NCI-H2196 treated with DMSO at 0.1 percent for 48 hours (cell line): ENCODE data around the gene RASAL1.

Source experiments
- DNase-seq: peaks from one replicate; lab custom pipeline; 2025; ENCODE audit not compliant: unreplicated experiment; lab: John Stamatoyannopoulos, UW

RASAL1 gene

DNA sequence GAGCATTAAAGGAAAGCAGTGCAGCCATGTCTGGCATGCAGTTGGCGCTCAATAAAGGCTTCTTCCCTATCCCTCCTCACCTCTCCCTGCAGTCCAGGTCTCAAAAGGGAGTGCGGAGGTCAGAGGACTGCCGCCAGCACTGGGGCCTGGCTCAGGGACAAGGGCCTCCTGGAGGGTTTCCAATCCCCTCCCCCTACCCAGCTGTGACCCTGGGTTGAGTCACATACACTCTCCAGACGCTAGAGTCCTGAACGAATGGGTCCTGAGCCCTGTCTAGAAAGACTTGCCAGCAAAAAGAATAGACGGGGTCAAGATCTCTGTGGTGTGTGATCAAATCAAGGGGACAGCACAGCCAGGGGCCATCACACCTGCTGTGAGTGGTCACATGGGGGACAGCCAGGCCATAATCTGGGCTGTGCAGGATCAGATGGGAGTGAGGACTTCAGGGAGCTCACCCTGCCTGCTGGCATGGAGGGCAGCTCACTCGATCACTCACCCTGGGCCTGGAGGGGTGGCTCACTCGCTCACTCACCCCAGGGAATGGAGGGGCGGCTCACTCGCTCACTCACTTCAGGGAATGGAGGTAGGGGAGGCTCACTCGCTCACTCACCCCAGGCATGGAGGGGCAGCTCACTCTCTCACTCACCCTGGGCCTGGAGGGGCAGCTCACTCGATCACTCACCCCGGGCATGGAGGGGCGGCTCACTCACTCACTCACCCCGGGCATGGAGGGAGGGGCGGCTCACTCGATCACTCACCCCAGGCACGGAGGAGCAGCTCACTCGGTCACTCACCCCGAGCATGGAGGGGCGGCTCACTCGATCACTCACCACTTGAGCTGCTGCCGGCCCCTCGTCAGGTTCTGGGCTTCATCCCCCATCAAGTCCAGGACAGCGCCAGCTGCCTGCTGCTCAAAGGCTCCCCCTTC lies 26.8 kb upstream of the RASAL1 start:
- DNase-seq = no peak

DNA sequence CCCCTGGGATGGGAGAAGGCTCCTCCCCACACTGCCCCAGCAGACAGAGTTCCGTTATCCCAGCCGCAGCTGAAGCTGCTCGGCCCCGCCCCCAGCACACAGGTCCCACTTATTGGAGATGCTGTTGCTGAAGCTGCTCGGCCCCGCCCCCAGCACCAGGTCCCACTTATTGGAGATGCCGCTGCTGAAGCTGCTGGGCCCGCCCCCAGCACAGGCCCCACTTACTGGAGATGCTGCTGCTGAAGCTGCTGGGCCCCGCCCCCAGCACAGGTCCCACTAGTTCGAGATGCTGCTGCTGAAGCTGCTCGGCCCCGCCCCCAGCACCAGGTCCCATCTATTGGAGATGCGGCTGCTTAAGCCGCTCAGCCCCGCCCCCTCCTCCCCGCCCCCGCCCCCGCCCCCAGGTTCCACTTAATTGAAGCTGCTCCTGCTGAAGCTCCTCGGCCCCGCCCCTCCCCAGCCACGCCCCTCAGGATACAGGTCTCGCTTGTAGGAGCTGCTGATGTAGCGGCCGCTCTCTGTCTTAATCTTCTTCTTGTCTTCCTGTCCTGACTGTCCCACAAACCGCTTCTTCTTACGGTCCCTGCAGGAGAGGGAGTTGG lies 26.0 kb upstream of the RASAL1 start:
- peak; percentile 93 for DNase-seq

DNA sequence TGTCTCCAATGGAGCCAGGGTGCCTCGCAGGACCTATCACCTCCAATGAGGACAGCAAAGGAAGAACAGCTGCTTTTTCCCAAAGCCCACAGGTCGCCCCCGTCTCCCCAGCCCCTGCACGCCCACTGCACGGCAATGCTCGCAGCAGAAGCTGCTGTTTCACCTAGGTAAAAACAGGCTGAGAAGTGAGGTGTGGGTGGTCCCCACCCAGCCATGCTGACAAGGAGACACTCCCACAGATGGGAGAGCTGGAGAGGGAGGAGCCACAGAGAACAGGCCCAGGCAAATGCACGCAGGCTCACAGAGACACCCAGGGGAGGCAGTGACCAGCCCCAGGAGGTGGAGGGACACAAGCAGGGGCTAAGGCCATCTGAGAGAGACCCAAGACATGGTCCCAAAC lies 24.4 kb upstream of the RASAL1 start:
- DNase-seq = no peak

DNA sequence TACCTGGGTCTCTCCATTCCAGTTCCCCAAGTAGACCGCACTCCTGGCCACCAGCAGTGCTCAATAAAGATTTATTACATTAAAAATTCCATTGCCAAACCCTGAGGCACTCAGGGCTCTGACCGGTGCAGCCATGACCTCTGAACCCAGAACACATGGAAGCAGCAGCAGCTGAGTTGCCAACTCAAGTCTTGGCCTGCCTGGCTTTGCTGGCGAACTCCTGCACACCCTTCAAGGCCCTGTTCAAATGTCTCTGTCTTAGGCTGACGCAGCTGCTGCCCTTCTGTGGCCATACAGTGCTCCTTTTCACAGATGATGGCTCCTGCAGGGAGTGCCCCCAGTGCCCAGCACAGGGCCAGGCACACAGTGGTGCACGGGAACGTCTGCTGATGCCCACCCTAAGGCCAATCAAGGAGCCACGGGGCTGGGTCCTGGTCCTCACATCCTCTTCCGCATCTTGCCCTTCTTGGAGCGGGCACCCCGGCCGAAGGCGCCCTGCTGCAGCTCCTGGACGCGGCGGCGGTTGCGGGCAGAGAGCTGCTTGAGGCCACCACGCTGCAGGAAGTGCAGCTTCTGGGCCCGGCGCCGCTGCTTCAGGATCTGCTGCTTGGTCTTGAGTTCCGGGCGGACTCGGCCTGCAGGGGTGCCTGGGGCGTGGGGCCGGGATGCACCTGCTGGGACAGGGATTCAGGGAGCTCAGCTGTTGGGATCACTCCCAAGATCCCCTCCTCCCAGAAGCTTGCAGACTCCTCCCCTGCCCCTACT lies 23.1 kb upstream of the RASAL1 start:
- DNase-seq = no peak

DNA sequence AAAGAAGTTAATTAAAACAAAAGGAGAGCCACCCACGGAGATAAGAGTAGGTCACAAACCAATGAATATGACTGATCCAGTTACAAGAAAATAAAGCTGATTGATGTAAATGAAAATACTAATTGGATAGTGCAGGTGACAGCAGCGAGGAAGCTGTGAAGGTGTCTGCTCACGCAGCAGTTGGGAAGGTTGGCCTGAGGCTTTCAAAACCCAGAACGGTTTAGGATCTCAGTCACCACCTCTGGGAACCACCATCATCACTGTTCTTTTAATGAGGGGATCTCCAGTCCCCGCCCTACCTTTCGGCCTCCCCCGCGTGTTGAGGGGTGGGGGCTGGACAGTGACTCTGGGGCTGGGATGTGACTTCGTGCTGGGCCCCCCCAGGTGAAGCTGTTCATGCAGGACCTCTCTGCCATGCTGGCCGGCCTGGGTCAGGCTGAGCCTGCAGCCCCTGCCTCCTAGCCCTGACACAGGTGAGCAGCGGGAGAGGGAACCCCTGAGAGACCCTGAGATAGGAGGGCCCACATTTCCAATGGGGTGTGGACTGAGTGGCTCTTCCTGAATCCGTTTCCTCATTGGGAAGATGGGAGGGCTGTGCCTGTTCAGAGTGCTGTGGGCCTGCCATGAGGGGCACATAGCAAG lies 21.8 kb upstream of the RASAL1 start:
- DNase-seq = no peak

DNA sequence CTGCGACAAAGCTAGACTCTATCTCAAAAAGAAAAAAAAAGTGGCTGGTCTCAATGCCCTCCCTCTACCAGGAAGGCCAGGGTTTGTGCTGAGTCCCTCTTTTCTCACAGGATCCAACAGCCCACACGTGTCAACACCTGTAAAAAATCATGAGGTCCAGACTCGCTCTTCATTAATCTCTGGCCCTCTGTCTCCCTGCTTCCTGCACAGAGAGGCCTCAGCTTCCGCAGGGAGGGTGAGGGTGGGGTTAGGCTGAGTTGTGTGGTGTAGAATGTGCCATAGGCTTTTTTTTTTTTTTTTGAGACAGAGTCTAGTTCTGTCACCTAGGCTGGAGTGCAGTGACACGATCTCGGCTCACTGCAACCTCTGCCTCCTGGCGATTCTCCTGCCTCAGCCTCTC lies 20.1 kb upstream of the RASAL1 start:
- no peak for DNase-seq

DNA sequence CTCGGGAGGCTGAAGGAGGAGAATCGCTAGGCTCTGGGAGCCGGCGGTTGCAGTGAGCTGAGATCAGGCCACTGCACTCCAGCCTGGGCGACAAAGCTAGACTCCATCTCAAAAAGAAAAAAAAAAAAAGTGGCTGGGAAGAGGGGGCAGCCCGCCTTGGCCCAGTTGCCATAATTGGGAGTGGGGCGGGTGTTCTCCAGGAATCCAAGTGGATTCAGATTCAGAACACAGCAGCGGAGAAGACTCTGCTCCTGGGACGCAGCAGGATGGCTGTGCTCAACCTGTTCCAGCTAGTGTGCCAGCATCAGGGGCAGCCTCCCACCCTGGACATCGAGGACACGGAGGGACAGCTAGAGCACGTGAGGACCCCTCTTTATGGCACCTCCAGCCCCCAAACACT lies 19.5 kb upstream of the RASAL1 start:
- DNase-seq = no peak

DNA sequence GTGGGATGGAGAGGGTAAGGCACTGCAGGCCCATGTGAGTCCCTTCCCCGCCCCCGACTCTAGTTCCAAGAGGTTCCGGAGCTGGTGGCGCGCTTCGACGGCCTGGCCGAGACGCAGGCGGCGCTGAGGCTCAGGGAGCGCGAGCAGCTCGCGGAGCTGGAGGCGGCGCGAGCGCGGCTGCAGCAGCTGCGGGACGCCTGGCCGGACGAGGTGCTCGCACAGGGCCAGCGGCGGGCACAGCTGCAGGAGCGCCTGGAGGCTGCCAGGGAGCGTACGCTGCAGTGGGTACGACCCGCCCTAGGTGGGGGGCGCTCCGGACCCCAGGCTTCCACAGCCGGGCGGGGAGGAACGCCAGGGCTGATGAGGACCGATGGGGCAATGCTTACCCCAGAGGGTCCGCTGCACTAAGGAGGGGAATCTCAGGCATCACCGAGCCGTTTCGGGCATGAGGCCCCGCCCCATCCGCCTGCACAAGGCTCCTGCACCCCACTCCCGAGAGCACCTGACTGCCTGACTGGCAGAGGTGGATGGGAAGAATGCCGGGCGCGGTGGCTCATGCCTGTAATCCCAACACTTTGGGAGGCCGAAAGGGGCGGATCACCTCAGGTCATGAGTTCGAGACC lies 18.9 kb upstream of the RASAL1 start:
- DNase-seq = no peak

DNA sequence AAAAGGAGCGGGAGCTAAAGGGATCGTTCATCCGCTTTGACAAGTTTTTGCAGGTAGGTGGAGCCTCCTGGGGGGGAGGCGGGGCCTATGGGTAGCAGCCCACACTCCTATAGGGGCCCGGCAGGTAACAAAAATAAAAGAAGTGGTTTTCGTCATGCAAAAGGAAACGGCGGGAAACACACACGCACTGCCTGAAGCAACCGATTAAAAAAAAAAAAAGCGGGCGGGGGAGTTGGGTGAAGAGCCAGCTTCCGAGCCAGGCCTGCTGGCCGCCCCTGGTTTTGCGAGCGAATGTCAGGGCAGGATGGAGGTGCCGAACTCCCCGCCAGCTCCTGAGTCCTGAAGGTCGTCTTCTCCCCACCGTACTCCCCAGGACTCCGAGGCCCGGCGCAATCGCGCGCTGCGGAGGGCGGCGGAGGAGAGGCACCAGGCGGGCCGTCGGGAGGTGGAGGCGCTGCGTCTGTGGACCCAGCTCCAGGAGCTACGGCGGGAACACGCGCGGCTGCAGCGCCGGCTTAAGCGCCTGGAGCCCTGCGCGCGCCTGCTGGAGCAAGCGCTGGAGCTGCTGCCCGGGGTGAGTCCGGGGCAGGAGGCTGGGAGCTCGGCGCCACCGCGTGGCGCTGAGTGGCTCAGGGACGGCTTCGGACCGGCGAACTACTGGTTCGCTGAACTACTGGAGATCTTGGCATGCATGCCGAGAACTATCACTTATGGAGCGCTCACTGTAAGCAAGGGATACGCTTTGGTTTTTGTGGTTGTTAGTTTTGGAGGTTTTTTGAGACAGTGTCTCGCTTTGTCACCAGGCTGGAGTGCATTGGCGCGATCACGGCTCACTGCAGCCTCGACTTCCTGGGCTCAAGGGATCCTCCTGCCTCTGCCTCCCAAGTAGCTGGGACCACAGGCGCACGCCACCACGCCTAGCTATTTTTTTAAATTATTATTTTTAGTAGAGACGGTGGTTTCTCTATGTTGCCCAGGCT lies 17.6 kb upstream of the RASAL1 start:
- DNase-seq = peak; percentile 53

DNA sequence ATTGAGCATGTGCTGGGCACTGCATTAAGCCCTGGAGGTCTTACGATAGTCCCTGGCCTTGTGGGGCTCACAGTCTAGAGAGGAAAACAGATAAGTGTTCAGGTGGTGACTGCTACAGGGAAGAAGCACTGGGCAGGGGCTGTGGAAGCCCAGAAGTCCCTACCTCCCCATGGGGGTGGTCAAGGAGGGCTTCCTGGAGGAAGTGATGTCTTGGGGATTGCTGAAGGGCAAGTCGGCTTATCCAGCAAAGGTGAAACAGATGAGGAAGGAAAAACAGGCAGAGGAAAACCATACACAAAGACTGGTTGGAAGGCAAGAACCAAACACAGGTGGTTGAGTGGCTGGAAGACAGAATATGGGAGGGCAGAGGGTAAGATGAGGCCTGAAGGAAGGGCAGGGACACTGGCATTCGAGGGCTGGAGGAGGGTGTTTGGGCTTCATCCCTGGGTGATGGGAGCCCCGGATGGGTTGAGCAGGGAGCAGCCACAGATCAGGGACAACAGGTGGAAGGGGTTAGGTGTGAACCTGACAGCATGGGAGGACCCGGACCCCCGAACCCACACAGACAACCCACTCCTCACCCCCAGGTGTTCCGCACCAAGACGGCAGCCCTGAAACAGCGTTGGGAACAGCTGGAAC lies 16.8 kb upstream of the RASAL1 start:
- no peak for DNase-seq

DNA sequence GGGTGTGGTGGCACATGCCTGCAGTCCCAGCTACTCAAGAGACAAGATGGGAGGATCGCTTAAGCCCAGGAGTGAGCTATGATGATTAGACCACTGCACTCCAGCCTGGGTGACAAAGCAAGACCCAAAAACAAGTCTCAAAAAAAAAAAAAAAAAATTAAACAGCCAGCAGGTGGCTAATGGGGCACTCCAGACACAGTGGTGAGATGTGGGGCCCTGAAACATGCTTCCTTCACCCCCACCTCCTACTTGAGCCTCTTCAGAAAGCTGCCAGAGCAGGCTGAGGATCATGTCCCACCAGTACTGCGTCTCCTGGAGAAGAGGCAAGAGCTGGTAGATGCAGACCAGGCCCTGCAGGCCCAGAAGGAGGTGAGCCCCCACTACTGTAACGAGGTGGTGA lies 16.1 kb upstream of the RASAL1 start:
- no peak for DNase-seq

DNA sequence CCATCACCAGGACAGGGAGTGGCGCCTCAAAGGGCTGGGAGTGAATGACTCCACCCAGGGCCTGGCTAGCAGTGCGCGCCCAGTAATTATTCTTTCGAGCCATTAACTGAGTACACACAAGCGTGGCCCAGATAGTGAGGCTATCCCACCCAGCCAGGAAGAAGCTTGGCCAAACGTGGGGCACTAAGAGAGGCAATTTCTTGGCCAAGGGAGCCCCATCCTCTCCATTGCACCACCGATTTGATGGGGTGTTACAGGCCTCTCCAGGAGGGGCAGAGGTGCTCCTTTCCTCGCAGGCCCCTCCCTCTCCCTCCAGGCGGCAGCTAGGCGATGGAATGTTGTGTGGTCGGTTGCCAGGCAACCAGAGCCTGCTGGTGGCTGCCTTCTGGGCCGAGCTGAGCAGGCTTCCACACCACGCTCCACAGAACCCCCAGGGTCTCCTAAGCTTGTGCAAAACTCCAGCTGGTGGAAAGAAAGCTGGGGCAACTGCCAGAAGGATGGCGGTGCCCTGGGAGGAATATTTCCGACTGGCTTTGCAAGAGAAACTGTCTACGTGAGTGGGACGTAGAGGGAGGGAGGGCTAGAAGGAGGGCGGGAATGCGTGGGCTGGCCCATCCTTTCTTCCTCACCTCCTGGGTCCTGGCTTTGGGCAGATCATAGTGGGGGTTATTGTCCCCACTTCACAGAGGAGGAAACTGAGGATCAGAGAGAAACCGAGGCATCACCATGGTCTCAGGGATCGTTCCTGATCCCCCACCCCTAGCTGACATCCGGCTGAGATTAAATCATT lies 14.0 kb upstream of the RASAL1 start, which contains the start of gene CFAP73:
Gene CFAP73, plus strand, starts transcription at position 364 of the 790 bp plus-strand sequence. Its CDS starts 134 bp downstream, at position 498.
- DNase-seq = peak; percentile 52

DNA sequence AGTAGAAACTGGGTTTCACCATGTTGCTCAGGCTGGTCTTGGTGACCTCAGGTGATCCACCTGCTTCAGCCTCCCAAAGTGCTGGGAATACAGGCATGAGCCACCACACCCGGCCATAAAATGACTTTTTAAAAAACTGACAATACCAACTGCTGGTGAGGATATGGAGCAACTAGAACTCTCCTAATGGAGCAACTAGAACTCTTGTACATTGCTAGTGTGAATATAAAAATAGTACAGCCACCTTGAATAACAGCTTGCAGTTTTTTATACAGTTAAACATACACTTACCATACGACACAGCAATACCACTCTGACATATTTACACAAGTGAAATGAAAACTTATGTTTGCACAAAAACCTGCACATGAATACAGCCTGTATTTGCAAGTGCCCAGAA lies 11.4 kb upstream of the RASAL1 start:
- DNase-seq = no peak

DNA sequence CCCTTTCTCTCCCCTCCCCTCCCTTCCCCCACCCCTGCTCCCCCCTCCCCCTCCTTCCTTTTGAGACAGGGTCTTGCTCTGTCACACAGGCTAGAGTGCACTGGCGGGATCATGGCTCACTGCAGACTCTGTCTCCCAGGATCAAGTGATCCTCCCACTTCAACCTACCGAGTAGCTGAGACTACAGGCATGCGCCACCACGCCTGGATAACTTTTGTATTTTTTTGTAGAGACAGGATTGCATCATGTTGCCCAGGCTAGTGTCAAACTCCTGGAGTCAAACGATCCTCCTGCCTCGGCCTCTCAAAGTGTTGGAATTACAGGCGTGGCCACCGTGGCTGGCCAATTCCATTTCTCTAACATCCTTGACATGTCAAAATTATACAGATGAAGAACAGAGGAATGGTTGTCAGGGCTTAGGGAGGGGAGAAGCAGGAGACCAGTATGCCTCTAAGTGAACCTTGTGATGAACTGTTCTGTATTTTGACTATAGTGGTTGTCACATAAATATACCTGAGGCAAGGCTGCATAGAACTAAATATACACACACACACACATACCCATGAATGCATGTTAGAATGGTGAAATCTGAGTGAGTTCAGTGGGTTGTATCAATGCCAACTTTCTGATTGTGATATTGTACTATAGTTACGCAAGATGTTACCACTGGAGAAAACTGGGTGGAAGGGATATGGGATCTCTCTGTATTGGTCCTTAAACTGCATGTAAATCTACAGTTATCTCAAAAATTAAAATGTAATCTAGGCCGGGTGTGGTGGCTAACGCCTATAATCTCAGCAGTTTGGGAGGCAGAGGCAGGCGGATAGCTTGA lies 10.4 kb upstream of the RASAL1 start:
- no peak for DNase-seq

DNA sequence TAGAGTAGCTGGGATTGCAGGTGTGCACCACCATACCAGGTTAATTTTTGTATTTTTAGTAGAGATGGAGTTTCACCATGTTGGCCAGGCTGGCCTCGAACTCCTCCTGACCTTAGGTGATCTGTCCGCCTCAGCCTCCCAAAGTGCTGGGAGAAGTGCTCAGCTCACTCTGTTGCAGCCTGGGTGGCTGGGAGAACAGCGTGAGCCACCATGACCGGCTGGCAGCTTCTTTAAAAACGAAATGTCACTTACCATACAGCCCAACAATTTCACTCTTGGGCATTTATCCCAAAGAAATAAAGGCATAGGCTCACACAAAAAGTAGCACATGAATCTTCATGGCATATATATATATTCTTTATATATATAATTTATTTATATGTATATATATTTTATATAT lies 9.2 kb upstream of the RASAL1 start:
- DNase-seq = no peak

DNA sequence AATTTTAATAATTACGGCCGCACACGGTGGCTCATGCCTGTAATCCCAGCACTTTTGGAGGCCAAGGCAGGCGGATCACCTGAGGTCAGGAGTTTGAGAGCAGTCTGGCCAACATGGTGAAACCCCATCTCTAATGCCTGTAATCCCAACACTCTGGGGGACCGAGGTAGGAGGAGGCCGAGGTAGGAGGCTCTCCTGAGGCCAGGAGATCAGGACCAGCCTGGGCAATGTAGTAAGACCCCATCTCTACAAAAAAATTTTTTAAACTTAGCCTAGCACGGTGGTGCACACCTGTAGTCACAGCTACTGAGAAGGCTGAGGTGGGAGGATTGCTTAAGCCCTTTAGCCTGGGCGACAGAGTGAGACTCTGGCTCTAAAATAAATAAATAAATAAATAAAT lies 8.4 kb upstream of the RASAL1 start:
- no peak for DNase-seq

DNA sequence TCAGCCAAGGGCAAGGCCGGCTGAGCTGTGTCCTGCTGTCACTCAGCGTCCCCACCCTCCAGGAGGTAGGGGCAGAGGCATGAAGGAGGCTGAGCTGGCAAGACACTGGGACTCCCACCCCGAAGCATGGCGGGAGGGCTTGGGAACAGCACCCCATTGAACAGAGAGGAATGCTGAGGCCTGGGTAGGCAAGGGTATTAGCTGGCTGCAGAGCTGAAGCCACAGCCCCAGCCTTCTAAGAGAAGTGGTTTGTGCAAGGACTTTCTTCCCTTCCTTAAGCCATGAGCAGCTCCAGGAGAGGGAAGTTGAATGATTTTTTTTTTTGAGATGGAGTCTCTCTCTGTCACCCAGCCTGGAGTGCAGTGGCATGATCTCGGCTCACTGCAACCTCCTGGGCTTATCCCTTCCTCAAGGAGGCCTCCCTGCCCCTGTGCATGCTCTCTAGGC lies 7.3 kb upstream of the RASAL1 start:
- DNase-seq = no peak
